G401 (cell line): ENCODE measurements around the gene ADGB. TPM values are rescaled to one million over a fixed set of nuclear protein-coding genes. Genes with fewer than 3 reads are reported as not detected.
"Not testable (repeated sequence)": the region's sequence is repeated elsewhere in the genome, so short reads cannot be mapped to it uniquely, and the experiment has no call there.

Source experiments
- DNase-seq: peaks from one replicate; pipeline ENCODE4 v3.0.0-alpha.2; 2015; ENCODE audit warnings: low spot score
- in situ Hi-C: cut with HindIII; loops from 2 replicates; pipeline ENCODE4 v1.10.0; 2016; ENCODE audit warnings: low sequenced_read_pairs, mixed read lengths
- total RNA-seq: library from RNA; depleted of rRNA; stranded (reverse); fragments of >200 nt; shearing (Covaris generic); gene quantifications from 2 replicates; pipeline ENCODE4 v1.2.3, GENCODE V29; 2014; rRNA removed

ADGB gene
- not detected in 2 replicates for total RNA-seq

DNA sequence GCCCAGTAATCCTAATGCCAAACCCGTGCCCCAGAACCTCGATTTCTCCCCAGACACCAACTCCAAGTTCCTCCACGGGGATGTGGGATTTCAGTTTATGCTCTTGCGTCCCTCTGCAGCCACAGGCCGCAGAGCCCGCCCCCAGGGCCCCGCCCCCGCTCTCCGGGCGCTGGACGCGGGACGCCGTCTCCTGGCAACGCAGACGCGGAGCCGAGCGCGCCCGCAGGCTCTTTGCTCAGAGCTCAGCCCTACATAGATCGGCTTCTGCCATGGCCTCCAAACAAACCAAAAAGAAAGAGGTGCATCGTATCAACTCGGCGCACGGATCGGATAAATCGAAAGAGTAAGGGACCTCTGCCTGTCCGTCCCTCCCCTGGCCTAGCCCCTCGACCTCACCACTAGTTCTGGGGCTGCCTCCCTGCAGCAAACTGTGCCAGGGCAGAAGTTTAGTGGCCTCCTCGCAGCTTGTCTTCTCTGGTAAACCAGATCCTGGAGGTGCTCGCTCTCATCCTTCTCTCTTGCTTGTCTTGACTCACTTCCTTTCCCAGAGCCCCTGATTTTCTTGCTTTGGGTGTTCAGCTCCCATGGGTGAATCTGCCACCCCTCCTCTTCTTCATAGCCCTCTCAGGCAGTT lies at the start of gene ADGB:
TSS of gene ADGB (plus strand) at position 201 of the 634 bp plus-strand sequence. CDS start at position 270, 69 bp downstream.
- in situ Hi-C loops: no loop called here
- DNase-seq: peak; percentile 43

DNA sequence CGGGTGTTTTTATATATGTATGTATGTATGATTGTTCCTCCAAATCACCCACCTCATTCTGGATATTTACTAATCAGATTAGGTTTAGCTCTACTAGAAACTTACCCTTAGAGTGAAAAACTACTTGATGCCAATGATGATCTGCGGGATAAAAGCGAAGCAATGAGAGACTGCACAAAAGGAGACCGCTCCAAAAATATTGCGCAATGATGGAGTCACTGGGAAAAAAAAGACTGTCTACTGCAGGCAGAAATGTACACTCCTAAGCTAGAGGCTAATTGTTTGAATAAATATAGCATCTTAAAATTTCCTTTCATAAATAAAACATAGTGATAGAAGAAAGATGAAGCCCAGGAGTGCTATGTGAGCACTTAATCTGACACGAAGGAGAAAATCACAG lies 47.9 kb upstream of the ADGB start:
- in situ Hi-C loops: no loop called here
- DNase-seq: no peak

DNA sequence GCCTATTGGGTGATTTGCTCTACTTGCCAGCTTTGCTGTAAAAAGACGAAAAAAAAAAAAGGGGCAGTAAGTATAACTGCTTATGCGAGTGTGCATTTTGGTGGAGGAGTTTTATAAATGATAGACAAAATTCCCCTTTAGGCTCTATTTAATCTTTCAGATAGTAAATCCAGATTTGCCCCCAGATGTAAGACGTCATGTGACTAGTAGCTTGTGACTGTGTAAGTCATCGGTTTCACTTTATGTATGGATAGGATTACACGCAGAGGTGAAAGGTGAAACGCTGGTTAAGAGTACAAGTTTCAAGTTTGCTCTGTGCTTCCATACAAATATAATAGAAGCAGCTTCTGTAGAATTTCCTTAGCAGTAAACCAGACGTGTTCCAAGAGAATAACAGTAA lies 47.2 kb upstream of the ADGB start:
- DNase-seq: no peak
- in situ Hi-C loops: no loop called here

DNA sequence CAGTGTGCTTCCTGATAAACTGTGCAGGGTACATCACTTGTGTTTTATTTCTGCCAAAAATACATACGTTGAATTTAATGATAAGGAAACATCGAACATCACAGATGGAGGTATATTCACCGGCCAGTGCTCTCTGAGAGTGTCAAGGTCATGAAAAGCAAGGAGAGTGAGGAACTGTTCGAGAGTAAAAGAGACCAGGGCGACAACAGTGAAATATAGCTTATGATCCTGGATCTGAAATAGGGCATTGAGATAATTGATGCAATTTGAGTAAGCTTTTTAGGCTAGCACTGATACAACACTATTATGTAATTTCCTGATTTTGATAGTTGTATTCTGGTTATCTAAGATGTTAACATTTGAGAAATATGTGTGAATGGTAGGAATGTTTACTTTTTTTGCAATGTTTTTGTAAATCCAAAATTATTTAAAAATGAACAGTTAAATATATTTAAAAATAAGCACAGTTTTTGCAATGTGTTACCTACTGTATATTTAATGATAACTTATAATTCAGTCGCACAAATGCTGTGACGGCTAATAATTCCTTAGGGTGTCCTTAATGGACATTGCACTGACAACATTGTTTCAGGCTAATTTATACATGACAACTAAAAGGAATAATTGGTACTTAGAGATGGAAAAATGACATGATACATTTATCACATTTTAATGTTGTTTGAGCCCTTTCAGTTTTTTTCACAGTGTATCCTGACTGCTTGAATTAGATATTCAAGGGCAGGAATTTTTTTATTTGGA lies 45.2 kb upstream of the ADGB start:
- in situ Hi-C loops: no loop called here

DNA sequence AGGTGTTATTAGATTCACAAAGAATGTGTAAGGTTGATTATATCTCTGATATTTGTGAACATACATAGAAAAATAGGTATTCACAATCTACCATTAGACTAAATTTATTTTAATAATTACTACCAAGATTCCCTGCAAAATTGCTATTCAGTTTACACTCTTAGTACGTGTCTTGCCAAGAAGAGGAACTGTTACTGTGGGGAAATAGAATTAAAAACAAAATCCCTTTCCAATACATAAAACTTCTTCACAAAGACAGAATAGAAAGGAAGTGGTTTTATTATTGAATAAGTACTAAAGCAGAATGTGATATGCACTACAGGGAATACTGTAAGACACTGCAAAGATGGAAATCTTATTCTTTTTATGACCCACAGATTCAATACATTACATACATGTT lies 38.2 kb upstream of the ADGB start:
- DNase-seq: no peak
- in situ Hi-C loops: no loop called here

More for the DNA sequence above, 45.2 kb upstream of the ADGB start:
- no peak for DNase-seq

DNA sequence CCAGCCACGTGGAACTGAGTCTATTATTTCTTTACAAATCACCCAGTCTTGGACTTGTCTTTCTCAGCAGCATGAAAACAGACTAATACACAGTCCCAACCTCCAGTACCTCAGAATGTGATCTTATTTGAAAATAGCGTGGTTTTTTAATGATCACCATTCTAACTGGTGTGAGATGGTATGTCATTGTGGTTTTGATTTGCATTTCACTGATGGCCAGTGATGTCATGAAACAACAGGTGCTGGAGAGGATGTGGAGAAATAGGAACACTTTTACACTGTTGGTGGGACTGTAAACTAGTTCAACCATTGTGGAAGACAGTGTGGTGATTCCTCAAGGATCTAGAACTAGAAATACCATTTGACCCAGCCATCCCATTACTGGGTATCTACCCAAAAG lies 32.1 kb upstream of the ADGB start:
- in situ Hi-C loops: not testable (repeated sequence)

DNA sequence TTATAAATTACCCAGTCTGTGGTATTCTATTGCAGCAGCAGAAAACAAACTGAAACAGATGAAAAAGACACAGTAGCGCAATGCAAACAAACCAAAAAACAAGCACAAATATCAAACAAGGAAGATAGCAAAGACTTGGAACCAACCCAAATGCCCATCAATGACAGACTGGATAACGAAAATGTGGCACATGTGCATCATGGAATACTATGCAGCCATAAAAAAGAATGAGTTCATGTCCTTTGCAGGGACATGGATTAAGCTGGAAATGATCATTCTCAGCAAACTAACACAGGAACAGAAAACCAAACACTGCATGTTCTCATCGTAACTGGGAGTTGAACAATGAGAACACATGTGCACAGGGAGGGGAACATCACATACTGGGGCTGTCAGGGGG lies 30.2 kb upstream of the ADGB start:
- in situ Hi-C loops, DNase-seq: not testable (repeated sequence)

More for the DNA sequence above, 32.1 kb upstream of the ADGB start:
- not testable (repeated sequence) for DNase-seq

DNA sequence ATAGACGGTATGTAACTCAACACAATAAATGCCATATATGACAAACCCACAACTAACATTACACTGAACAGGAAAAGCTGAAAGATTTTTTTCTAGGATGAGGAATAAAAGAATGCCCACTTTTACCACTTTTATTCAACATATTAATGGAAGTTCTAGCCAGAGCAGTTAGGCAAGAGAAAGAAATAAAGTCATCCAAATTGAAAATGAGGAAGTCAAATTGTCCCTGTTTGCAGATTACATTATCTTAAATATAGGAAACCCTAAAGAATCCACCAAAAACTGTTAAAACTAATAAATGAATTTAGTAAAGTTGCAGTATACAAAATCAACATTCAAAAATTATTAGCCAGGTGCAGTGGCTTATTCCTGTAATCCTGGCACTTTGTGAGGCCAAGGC lies 24.6 kb upstream of the ADGB start:
- DNase-seq: no peak
- in situ Hi-C loops: no loop called here

DNA sequence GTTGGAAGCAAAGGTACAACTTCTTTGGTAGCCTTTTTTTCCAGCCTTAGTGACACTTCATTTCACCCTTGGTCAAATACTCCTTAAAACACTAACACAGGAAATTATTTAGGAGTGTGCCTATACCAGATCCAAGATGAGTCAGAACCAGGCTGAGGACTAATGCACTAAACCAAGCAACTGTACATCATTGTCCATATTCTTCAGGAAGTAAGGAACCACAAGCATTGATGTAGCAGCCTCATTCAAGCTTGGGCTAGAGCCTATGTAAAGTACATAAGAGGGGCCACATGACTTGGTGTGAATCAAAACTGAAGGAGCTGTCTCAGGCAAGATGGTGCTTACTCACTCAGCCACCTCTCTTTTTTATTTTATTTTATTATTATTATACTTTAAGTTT lies 20.7 kb upstream of the ADGB start:
- in situ Hi-C loops: no loop called here
- no peak for DNase-seq

DNA sequence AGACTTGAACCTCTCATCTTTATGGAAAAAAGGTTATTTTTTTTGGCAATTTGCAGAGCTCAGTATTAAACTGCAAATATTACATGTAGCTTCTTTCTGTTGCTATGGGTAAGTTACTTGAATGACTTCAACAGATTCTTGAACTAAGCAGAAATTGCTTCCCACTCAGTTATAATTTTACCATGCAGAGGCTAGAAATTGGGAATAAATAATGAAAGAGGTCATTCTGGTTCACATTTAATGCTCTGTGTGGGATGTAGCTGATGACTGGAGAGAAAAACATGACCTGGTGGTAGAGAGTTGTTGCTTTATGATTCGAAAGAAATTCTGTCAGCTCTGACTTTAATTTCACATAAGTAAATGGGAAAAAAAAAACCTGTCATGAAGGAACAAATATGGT lies 16.8 kb upstream of the ADGB start:
- DNase-seq: no peak
- in situ Hi-C loops: no loop called here

DNA sequence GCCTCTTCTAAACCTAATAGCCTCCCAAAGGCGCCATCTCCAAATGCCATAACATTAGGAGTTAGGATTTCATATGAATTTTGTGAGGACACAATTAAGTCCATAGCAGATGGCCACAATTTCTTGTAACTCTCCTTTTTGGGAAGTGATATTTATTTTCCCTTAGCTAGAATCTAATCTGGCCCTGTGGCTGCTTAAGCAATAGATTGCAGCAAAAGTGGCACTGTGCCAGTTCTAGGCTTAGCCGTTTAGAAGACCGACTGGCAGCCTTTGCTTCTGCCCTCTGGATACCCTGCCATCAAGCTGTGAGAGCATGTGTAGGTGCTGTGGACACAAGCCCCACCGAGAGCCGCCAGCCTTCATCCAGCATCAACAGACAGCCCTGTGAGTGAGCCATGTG lies 15.9 kb upstream of the ADGB start:
- in situ Hi-C loops: no loop called here
- DNase-seq: peak; percentile 16

DNA sequence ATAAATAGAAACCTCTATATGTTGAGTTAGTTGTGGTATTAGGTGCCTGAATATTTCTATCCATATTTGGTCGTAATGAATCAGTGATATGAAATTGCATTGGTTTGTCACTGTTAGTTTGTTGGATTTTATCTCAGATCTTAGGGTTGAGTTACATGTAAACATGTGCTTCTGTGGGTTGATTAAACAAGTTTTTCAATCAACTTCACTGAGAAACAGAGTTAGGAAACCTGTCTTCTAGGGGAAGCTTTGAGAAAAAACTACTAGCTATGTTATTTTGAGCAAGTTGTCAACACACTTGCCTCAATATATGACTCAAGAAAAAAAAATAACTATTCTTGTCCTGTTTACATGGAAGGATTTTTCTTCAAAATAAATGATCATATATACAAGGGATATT lies 14.8 kb upstream of the ADGB start:
- in situ Hi-C loops: no loop called here
- DNase-seq: no peak

DNA sequence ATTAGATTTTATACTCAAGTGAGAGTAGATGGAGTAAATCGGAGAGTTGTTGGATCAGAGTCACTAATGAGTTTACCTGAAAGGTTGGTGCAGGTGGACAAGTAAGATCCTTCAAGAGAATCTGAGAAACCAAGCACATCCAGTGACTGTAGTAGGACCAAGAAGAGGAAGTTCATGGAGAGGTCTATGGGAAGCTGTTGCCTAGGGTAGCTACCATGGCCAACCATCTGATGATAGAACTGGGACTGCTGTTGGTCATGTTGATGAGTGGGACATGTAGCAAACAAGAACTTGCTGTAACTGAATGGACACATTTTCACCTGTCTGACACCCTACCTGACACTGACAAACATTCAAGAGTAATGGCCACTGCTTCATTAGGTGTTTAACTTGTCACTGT lies 11.3 kb upstream of the ADGB start:
- no peak for DNase-seq
- in situ Hi-C loops: no loop called here

DNA sequence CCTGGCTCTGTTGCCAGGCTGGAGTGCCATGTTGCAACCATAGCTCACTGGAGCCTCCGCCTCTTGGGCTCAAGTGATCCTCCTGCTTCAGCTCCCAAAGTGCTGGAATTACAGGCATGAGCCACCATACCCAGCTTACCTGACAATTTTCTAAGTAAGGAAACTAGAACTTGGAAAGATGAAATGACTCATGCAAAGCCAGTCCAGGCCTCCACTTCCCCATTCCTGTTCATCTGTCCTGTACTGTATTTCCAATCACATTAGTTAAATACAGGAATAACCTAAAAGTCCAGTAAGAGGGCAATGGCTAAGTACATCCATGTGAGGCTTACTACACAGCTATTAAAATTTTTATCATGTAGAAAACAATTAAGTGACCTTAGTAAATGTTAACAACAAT lies 8.3 kb upstream of the ADGB start:
- in situ Hi-C loops: no loop called here
- DNase-seq: no peak

DNA sequence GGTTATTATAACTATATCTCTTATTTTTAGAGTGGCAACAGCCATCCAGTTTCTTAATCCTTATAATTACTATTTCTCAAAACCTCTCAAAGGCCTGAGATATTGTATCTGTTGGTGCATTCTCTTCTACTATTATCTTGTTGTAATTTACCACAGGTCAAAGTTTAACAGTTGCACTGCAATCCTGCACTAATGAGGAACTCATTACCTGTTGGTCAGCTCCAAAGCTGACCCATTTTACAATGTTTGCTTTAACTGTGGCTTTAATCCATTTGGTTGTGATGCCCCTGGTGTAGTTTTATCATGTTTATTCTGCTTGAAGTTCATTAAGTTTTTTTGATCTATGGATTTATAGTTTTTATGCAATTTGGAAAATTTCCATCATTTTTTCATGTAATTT lies 6.3 kb upstream of the ADGB start:
- no peak for DNase-seq
- in situ Hi-C loops: no loop called here

DNA sequence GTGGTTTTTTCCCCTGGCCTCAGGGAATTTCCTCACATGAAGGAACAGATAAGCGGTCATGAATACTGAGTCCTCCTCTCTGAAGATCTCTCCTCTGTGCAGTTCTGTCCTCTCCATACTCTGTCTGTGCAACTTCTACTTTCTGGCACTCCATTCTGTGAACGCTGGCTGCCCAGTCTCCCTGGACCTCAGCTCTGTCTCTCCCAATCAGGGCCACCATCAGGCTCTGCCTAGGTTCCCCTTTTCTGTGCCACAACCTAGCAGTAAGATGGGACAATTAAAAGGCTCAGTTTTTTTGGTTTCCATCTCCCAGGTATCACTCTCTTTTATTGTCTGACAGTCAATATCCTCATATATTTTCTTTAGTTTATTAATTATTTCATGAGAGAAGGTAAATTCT lies 4.8 kb upstream of the ADGB start:
- no peak for DNase-seq
- in situ Hi-C loops: no loop called here

DNA sequence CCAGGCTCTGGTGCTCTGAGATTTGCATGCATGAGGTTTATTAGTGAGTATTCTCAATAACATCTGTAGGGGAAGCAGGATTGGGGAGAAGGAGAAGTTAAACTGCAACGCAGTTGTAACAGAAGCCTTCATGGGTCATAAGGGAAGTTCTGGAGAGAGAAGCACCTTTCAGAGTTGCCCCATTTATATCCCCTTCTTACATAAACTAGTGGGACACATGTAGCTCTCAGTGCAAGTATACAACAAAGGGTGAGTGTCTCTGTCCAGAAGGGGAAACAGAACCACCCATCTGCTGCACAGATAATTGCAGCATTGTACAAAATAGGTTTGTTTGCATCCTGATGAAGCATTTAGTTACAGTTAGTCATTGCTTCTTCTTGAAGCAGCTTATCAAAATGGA lies 4.3 kb upstream of the ADGB start:
- in situ Hi-C loops: no loop called here

DNA sequence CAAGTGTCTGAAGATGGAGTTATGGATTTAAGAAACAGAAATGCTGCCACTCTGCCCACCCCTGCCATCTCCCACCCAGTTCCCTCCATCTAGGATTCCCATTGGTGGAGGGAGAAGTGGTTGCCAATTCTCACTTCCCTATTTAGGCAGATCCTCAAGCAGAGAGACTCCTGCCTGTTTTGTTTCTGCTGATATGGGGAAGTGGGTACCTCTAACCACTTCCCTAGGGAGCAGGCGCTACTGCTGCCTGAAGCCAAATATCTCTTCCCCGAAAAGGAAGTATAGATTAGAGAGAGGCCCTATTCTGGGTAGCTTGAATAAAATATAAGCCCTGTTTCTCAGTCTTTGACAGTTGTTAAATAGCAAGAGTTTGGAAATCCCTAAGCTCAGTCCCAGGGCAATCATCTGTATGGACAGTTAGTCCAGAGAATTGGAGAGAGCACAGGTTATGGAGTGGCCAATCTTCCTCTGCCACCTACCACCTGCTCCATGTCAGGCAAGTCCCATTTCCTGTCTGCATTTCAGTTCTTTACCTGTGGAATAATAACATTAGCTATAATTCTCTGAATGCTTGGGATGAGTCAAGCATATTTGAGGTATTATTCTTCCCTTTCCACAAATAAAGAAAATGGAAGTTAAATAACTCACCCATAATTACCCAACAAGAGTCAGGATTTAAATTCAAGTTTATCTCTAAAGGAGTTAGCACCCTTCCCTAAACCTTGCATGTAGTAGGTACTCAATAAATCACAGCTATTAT lies 2.6 kb upstream of the ADGB start:
- in situ Hi-C loops: no loop called here
- no peak for DNase-seq

More for the DNA sequence above, 4.3 kb upstream of the ADGB start:
- DNase-seq: no peak

DNA sequence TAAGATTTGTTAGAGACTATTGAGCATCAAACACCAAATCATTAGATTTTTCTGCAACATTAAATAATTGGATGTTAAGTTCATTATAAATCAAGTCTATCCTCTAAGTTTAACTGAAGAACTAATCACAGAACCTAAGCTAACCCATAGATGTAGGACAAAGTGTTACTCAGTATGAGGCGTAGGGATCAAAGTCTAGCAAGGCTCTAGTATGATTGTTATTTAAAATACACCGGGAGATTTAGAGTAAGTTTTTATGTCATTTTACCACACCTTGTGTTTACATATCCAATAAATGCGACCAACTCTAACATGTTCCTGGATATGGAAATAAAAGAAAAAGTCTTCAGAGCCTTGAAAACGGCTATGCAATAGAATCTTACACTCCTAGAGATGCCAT lies 2.6 kb downstream of the ADGB start:
- in situ Hi-C loops: no loop called here
- DNase-seq: no peak

DNA sequence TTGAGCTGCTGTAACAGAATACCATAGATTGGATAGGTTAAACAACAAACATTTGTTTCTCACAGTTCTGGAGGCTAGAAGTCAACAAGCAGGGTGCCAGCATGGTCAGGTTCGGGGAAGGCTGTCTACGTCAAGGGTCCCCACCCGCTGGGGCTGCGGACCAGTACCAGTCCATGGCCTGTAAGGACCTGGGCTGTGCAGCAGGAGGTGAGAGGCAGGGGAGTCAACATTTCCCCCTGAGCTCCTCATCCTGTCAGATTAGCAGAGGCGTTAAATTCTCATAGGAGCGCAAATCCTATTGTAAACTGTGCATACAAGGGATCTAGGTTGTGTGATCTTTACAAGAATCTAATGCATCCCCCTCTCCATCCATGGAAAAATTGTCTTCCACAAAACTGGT lies 3.8 kb downstream of the ADGB start:
- in situ Hi-C loops: no loop called here
- DNase-seq: no peak
